Panc1 (cell line): ENCODE data around the gene BICRAL. TPM values are rescaled to one million over a fixed set of nuclear protein-coding genes. Genes with fewer than 3 reads are reported as not detected.

Experiments used
- ATAC-seq: fragments of 200-7000 bp; cut with Tn5 transposase; 2 replicates; pipeline ENCODE4 v1.9.1; 2020; ENCODE audit warnings: mild to moderate bottlenecking, moderate library complexity
- BruUV-seq: library from RNA; stranded (reverse); fragments of 400-500 nt; replicated peaks from 2 replicates; lab custom pipeline; 2021; lab: Mats Ljungman, UMichigan
- CTCF ChIA-PET: fragments of 300-600 bp; sonication (Branson Sonifier 250); formaldehyde crosslinking; loops from one replicate; lab custom pipeline; 2022; ENCODE audit warnings: antibody characterized with exemption; lab: Charles Lee
- POLR2A ChIA-PET: fragments of 300-600 bp; sonication (Branson Sonifier 250); formaldehyde crosslinking; loops from one replicate; lab custom pipeline; 2022; ENCODE audit warnings: antibody characterized with exemption; lab: Charles Lee
- DNase-seq: peaks from one replicate; pipeline ENCODE4 v3.0.0-alpha.2; 2010; ENCODE audit warnings: low read depth, low spot score
- H3K27ac ChIP-seq: 2 replicates; pipeline ENCODE4 v1.5.1; 2011; ENCODE audit warnings: mild to moderate bottlenecking, low read length, inconsistent platforms
- H3K27me3 ChIP-seq: fragments of 200-500 bp; sonication (Bioruptor generic); 2 replicates; pipeline ENCODE4 v1.6.0; 2014; ENCODE audit warnings: low read length, inconsistent platforms; ENCODE audit not compliant: control insufficient read depth, insufficient read depth
- H3K36me3 ChIP-seq: fragments of 200-500 bp; sonication (Bioruptor generic); 2 replicates; pipeline ENCODE4 v1.5.1; 2014; ENCODE audit warnings: inconsistent platforms, mild to moderate bottlenecking, low read length, moderate library complexity; ENCODE audit not compliant: control insufficient read depth, insufficient read depth
- H3K4me1 ChIP-seq: 2 replicates; pipeline ENCODE4 v1.5.1; 2011; ENCODE audit warnings: inconsistent platforms, mild to moderate bottlenecking, low read length, moderate library complexity; ENCODE audit not compliant: control insufficient read depth, insufficient read depth
- H3K4me3 ChIP-seq, 2 experiments: 2 replicates each; pipeline ENCODE4 v1.5.1; 2011 to 2012; ENCODE audit warnings: low read depth in 2 of 2, low read length in 2 of 2, mild to moderate bottlenecking in 2 of 2, inconsistent platforms in 1 of 2, moderate library complexity in 1 of 2
- H3K9me3 ChIP-seq: fragments of 200-500 bp; sonication (Bioruptor generic); 2 replicates; pipeline ENCODE4 v1.5.1; 2014; ENCODE audit warnings: low read depth, mild to moderate bottlenecking, inconsistent platforms, low read length, moderate library complexity; ENCODE audit not compliant: control insufficient read depth, insufficient read depth
- CTCF ChIP-seq: fragments of 450-650 bp; IDR thresholded peaks from 2 replicates; pipeline ENCODE4 v1.5.1; 2017; ENCODE audit warnings: mild to moderate bottlenecking
- POLR2AphosphoS5 ChIP-seq: IDR thresholded peaks from 2 replicates; pipeline ENCODE4 v1.6.1; 2012; ENCODE audit warnings: mild to moderate bottlenecking, low read depth, low read length, moderate library complexity
- SIN3A ChIP-seq: IDR thresholded peaks from 2 replicates; pipeline ENCODE4 v1.6.1; 2012; ENCODE audit warnings: low read depth, mild to moderate bottlenecking, low read length, moderate library complexity, borderline replicate concordance; ENCODE audit not compliant: insufficient read depth
- TCF7L2 ChIP-seq: IDR thresholded peaks from 2 replicates; pipeline ENCODE4 v1.6.1; 2011; ENCODE audit warnings: mild to moderate bottlenecking, low read depth, low read length, inconsistent platforms
- in situ Hi-C: cut with HindIII; loops from 2 replicates; pipeline ENCODE4 v1.10.0; 2016; ENCODE audit warnings: low sequenced_read_pairs, low pct_unique_long_range_greater_than_20kb
- intact Hi-C: fragments of 100-400 bp; cut with micrococcal nuclease; formaldehyde crosslinking; loops from one replicate; pipeline ENCODE4 v1.10.0; 2022; ENCODE audit not compliant: unreplicated experiment
- total RNA-seq: library from RNA; stranded (reverse); gene quantifications from one replicate; pipeline ENCODE4 v1.2.1, GENCODE V29; 2021; ENCODE audit not compliant: unreplicated experiment
- TF ChIP-seq, protein P1 (sequence below), 2 experiments: IDR thresholded peaks; 2 replicates each; pipeline ENCODE4 v1.6.1; 2011 to 2012; ENCODE audit warnings: low read depth in 2 of 2, control low read depth in 1 of 2, low read length in 1 of 2, mild to moderate bottlenecking in 1 of 2, moderate library complexity in 1 of 2; ENCODE audit not compliant: insufficient read depth in 1 of 2

The BICRAL gene
- total RNA-seq, 1 experiment from 2014 or later: 12.9 TPM

GRCh38 chr6:42873313-42873712 lies 91.5 kb downstream of the BICRAL start:
- POLR2A ChIA-PET: interaction anchor here (0.6 kb wide), 3 partner anchors 117 to 270 kb away, joined by 3 to 4 read pairs (median 3); no protein-coding TSS in a partner anchor
- TF ChIP-seq TCF7L2 (no peak), SIN3A (no peak), POLR2AphosphoS5 (no peak), CTCF (no peak)
- TF ChIP-seq, protein P1, sequence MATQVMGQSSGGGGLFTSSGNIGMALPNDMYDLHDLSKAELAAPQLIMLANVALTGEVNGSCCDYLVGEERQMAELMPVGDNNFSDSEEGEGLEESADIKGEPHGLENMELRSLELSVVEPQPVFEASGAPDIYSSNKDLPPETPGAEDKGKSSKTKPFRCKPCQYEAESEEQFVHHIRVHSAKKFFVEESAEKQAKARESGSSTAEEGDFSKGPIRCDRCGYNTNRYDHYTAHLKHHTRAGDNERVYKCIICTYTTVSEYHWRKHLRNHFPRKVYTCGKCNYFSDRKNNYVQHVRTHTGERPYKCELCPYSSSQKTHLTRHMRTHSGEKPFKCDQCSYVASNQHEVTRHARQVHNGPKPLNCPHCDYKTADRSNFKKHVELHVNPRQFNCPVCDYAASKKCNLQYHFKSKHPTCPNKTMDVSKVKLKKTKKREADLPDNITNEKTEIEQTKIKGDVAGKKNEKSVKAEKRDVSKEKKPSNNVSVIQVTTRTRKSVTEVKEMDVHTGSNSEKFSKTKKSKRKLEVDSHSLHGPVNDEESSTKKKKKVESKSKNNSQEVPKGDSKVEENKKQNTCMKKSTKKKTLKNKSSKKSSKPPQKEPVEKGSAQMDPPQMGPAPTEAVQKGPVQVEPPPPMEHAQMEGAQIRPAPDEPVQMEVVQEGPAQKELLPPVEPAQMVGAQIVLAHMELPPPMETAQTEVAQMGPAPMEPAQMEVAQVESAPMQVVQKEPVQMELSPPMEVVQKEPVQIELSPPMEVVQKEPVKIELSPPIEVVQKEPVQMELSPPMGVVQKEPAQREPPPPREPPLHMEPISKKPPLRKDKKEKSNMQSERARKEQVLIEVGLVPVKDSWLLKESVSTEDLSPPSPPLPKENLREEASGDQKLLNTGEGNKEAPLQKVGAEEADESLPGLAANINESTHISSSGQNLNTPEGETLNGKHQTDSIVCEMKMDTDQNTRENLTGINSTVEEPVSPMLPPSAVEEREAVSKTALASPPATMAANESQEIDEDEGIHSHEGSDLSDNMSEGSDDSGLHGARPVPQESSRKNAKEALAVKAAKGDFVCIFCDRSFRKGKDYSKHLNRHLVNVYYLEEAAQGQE (IDR thresholded peaks at IDR 0.05; ENCODE audit: insufficient read depth in 1 of 2, low read depth in 2 of 2, low read length in 1 of 2): no peak

DNA sequence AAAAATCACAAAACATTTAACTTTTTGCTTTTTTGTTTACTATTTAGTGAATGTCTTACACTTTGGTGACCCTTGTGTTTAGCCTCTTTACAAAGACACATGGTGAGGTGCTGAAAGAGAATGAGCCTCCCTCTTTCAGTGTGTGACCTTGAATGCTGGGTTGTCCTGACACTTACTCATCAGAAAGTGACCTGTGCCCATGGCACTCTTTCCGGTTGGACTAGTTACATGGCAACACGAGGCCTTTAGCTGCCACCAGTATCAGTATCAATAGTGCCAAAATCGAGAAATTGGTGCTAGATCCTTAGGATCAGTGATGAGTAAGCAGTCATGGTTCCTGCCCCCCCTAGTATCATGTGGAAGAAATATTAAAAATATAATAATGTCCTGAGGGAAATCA lies 95.8 kb downstream of the BICRAL start:
- intact Hi-C loops: loop anchor here (5.0 kb wide), 3 partner anchors 130 to 215 kb away; partner anchors contain the start of gene TBCC
- in situ Hi-C loops: no loop called here

More at GRCh38 chr6:42873313-42873712, 91.5 kb downstream of the BICRAL start:
- no peak overlapping the region for H3K27ac ChIP-seq
- intact Hi-C loops: no loop called here
- no peaks in the 10 kb centered on the region for H3K36me3 ChIP-seq
- no peak overlapping the region for H3K4me3 ChIP-seq
- DNase-seq (no peak), ATAC-seq (no peak)
- H3K27me3 ChIP-seq: no peaks in the 10 kb centered on the region
- no peaks in the 10 kb centered on the region for H3K4me1 ChIP-seq
- CTCF ChIA-PET: no interaction called here
- H3K9me3 ChIP-seq: no peaks in the 10 kb centered on the region
- in situ Hi-C loops: no loop called here
- no TSS peak for BruUV-seq

More for the DNA sequence above, 95.8 kb downstream of the BICRAL start:
- DNase-seq (no peak), ATAC-seq (no peak)
- H3K27me3 ChIP-seq: no peaks in the 10 kb centered on the region
- H3K9me3 ChIP-seq: no peaks in the 10 kb centered on the region
- TF ChIP-seq TCF7L2: no peak
- no peak for TF ChIP-seq CTCF
- TF ChIP-seq POLR2AphosphoS5: no peak
- TF ChIP-seq, protein P1 (IDR thresholded peaks at IDR 0.05; ENCODE audit: insufficient read depth in 1 of 2, low read depth in 2 of 2, low read length in 1 of 2): no peak
- no peak for TF ChIP-seq SIN3A
- 0 out of 2 replicates have a peak overlapping the region, but pooled peaks have one; percentile 20 for H3K27ac ChIP-seq
- no peaks in the 10 kb centered on the region; the same call in 1 of the 2 replicates for H3K36me3 ChIP-seq
- no TSS peak for BruUV-seq
- H3K4me3 ChIP-seq: no peak overlapping the region
- H3K4me1 ChIP-seq: peaks cover 4% of the 10 kb centered on the region; the same call in 1 of the 2 replicates
- ChIA-PET POLR2A (no interaction called here), CTCF (interaction anchor here (0.7 kb wide), 1 partner anchor 461 kb away, joined by 3 read pairs; no protein-coding TSS in a partner anchor)
